Measurements from ENCODE around the gene PCDH12. TPM values are rescaled to one million over a fixed set of nuclear protein-coding genes. Genes with fewer than 3 reads are reported as not detected.

The PCDH12 gene
- total RNA-seq, 1 experiment from 2014 or later, result 0.02 TPM

GRCh38 chr5:142003266-142003800 lies 45.3 kb upstream of the PCDH12 start:
- Histone ChIP-seq H3K36me3 (ENCODE audit: control insufficient read depth in 1 of 2, insufficient read depth in 2 of 2, low read length in 2 of 2) (peaks cover 14 to 55% of the 10 kb centered on the region in 2 experiments), H3K4me1 (ENCODE audit: control insufficient read depth in 1 of 2, insufficient read depth in 2 of 2, low read length in 2 of 2) (no peaks in the 10 kb centered on the region), H3K27me3 (ENCODE audit: insufficient read depth, low read length) (no peaks in the 10 kb centered on the region), H3K79me2 (ENCODE audit: insufficient read depth, low read length) (no peaks in the 10 kb centered on the region), H2AFZ (ENCODE audit: low read depth, low read length, poor library complexity, severe bottlenecking) (no peak overlapping the region), H3K4me2 (ENCODE audit: low read length) (no peak overlapping the region), H4K20me1 (ENCODE audit: insufficient read depth) (no peaks in the 10 kb centered on the region), H3K27ac (ENCODE audit: low read depth, low read length) (no peak overlapping the region), H3K9me3 (ENCODE audit: control insufficient read depth in 1 of 2, insufficient read depth in 1 of 2, low read depth in 1 of 2, low read length in 2 of 2) (no peaks in the 10 kb centered on the region), H3K9me2 (ENCODE audit: insufficient read depth) (no peaks in the 10 kb centered on the region), H3K4me3 (replicated peaks in 1 of 2; ENCODE audit: low read depth in 1 of 2, low read length in 2 of 2) (no peak overlapping the region), H3K9ac (ENCODE audit: low read length) (no peak overlapping the region)
- ChIA-PET RAD21 (ENCODE audit: low non-redundant PET in 1 of 2, low total read pairs in 2 of 2, uncharacterized antibody in 2 of 2, unreplicated experiment in 2 of 2) (no interaction called here), CTCF (no interaction called here), POLR2A (no interaction called here)
- ATAC-seq (no peak), DNase-seq (ENCODE audit: low read depth, low spot score) (no peak)
- no TSS peak for BruUV-seq (replicated peaks)
- intact Hi-C loops (cut with micrococcal nuclease), result no loop called here
- TF ChIP-seq ZNF274 (IDR thresholded peaks at IDR 0.05; ENCODE audit: low read depth, low read length) (no peak), CEBPB (IDR thresholded peaks at IDR 0.05; ENCODE audit: low read depth) (no peak), MAX (IDR thresholded peaks at IDR 0.05) (no peak), POLR2A (IDR thresholded peaks at IDR 0.05; ENCODE audit: borderline replicate concordance, extremely low read depth, insufficient read depth, insufficient read length) (no peak), FOSL1 (IDR thresholded peaks at IDR 0.05; ENCODE audit: low read depth) (no peak), POLR2AphosphoS5 (IDR thresholded peaks at IDR 0.05; ENCODE audit: low read depth, low read length) (no peak), TCF7L2 (IDR thresholded peaks at IDR 0.05; ENCODE audit: borderline replicate concordance, extremely low read depth, insufficient read depth, insufficient read length) (no peak), YY1 (IDR thresholded peaks at IDR 0.05; ENCODE audit: extremely low read depth, insufficient replicate concordance, low read depth, low read length) (no peak), CBX3 (IDR thresholded peaks at IDR 0.05; ENCODE audit: low read depth) (no peak), ELF1 (IDR thresholded peaks at IDR 0.05; ENCODE audit: borderline replicate concordance, low read depth) (no peak), EZH2phosphoT487 (IDR thresholded peaks at IDR 0.05; ENCODE audit: borderline replicate concordance) (no peak), SRF (IDR thresholded peaks at IDR 0.05; ENCODE audit: low read depth) (no peak)
- TF ChIP-seq, protein P1, sequence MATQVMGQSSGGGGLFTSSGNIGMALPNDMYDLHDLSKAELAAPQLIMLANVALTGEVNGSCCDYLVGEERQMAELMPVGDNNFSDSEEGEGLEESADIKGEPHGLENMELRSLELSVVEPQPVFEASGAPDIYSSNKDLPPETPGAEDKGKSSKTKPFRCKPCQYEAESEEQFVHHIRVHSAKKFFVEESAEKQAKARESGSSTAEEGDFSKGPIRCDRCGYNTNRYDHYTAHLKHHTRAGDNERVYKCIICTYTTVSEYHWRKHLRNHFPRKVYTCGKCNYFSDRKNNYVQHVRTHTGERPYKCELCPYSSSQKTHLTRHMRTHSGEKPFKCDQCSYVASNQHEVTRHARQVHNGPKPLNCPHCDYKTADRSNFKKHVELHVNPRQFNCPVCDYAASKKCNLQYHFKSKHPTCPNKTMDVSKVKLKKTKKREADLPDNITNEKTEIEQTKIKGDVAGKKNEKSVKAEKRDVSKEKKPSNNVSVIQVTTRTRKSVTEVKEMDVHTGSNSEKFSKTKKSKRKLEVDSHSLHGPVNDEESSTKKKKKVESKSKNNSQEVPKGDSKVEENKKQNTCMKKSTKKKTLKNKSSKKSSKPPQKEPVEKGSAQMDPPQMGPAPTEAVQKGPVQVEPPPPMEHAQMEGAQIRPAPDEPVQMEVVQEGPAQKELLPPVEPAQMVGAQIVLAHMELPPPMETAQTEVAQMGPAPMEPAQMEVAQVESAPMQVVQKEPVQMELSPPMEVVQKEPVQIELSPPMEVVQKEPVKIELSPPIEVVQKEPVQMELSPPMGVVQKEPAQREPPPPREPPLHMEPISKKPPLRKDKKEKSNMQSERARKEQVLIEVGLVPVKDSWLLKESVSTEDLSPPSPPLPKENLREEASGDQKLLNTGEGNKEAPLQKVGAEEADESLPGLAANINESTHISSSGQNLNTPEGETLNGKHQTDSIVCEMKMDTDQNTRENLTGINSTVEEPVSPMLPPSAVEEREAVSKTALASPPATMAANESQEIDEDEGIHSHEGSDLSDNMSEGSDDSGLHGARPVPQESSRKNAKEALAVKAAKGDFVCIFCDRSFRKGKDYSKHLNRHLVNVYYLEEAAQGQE (IDR thresholded peaks at IDR 0.05; ENCODE audit: low read depth), result no peak
- TF ChIP-seq, protein P2, sequence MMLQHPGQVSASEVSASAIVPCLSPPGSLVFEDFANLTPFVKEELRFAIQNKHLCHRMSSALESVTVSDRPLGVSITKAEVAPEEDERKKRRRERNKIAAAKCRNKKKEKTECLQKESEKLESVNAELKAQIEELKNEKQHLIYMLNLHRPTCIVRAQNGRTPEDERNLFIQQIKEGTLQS (IDR thresholded peaks at IDR 0.05), result no peak

All from HCT116 (cell line).